GM12878 (cell line): Measurements from ENCODE around the gene OSBPL10. TPM values are rescaled to one million over a fixed set of nuclear protein-coding genes. Genes with fewer than 3 reads are reported as not detected.

Experiments
- ASH2L ChIP-seq: fragments of 300-600, 200-600 bp; sonication (generic); IDR thresholded peaks from 2 replicates; pipeline ENCODE4 v1.6.1; 2017; ENCODE audit warnings: low read depth, mild to moderate bottlenecking, borderline replicate concordance
- ATF2 ChIP-seq: IDR thresholded peaks from 2 replicates; pipeline ENCODE4 v1.6.1; 2012; ENCODE audit warnings: low read length, inconsistent platforms
- CBX5 ChIP-seq: sonication (generic); IDR thresholded peaks from 2 replicates; pipeline ENCODE4 v1.6.1; 2016; ENCODE audit warnings: low read depth, moderate library complexity, mild to moderate bottlenecking, inconsistent platforms
- FOS ChIP-seq: IDR thresholded peaks from 3 replicates; pipeline ENCODE4 v1.6.1; 2011; ENCODE audit warnings: borderline replicate concordance; ENCODE audit not compliant: insufficient read length; ENCODE audit errors: extremely low read depth
- IRF5 ChIP-seq: fragments of 450-650 bp; IDR thresholded peaks from 2 replicates; pipeline ENCODE4 v1.6.1; 2017; ENCODE audit warnings: borderline replicate concordance
- JUND ChIP-seq: IDR thresholded peaks from 2 replicates; pipeline ENCODE4 v1.6.1; 2012; ENCODE audit warnings: low read depth, mild to moderate bottlenecking, low read length, improper control_type of control experiment, moderate library complexity
- MEF2A ChIP-seq: IDR thresholded peaks from 2 replicates; pipeline ENCODE4 v1.6.1; 2011; ENCODE audit warnings: low read depth, mild to moderate bottlenecking, low read length, moderate library complexity; ENCODE audit not compliant: insufficient read depth
- MTA3 ChIP-seq: IDR thresholded peaks from 2 replicates; pipeline ENCODE4 v1.6.1; 2012; ENCODE audit warnings: low read length, inconsistent platforms, borderline replicate concordance
- NFIC ChIP-seq: IDR thresholded peaks from 2 replicates; pipeline ENCODE4 v1.6.1; 2012; ENCODE audit warnings: low read depth, mild to moderate bottlenecking, inconsistent platforms, low read length, moderate library complexity
- NFYB ChIP-seq: IDR thresholded peaks from 2 replicates; pipeline ENCODE4 v1.6.1; 2011; ENCODE audit warnings: low read depth, mild to moderate bottlenecking, low read length, improper control_type of control experiment, moderate library complexity; ENCODE audit not compliant: insufficient read depth
- NKRF ChIP-seq: fragments of 450-650 bp; conservative IDR thresholded peaks from 2 replicates; pipeline ENCODE4 v1.6.1; 2017; ENCODE audit warnings: mild to moderate bottlenecking, moderate library complexity
- NRF1 ChIP-seq: conservative IDR thresholded peaks from 2 replicates; pipeline ENCODE4 v1.6.1; 2011; ENCODE audit warnings: mild to moderate bottlenecking, low read depth, low read length, improper control_type of control experiment
- RCOR1 ChIP-seq: conservative IDR thresholded peaks from 2 replicates; pipeline ENCODE4 v1.6.1; 2012; ENCODE audit warnings: low read depth, low read length, improper control_type of control experiment
- SKIL ChIP-seq: fragments of 450-650 bp; IDR thresholded peaks from 2 replicates; pipeline ENCODE4 v1.6.1; 2017; ENCODE audit warnings: mild to moderate bottlenecking, low read depth, inconsistent platforms; ENCODE audit not compliant: poor library complexity, severe bottlenecking
- SREBF1 ChIP-seq: IDR thresholded peaks from 2 replicates; pipeline ENCODE4 v1.6.1; 2012; ENCODE audit warnings: mild to moderate bottlenecking, low read length
- YBX1 ChIP-seq: fragments of 450-650 bp; IDR thresholded peaks from 2 replicates; pipeline ENCODE4 v1.6.1; 2016; ENCODE audit warnings: antibody characterized with exemption
- ZBED1 ChIP-seq: IDR thresholded peaks from 2 replicates; pipeline ENCODE4 v1.6.1; 2016; ENCODE audit warnings: borderline replicate concordance
- ZNF592 ChIP-seq: fragments of 450-650 bp; IDR thresholded peaks from 2 replicates; pipeline ENCODE4 v1.6.1; 2017; ENCODE audit warnings: mild to moderate bottlenecking, moderate library complexity
- ZSCAN29 ChIP-seq: fragments of 450-650 bp; IDR thresholded peaks from 2 replicates; pipeline ENCODE4 v1.6.1; 2017; ENCODE audit warnings: mild to moderate bottlenecking, moderate library complexity
- polyA plus RNA-seq, 11 experiments: library from polyadenylated mRNA; depleted of rRNA in 4 of 11; unstranded in 6 of 11; stranded (reverse) in 5 of 11; fragments of >200 nt; fragmentation: Nextera tagmentation in 4 of 11; fragmentation: Illumina TruSeq in 1 of 11; extraction: Ambion mirVana in 4 of 11; extraction: Trizol in 1 of 11; gene quantifications; 1 replicate in 1 of 11; 2 replicates in 10 of 11; pipeline versions ENCODE4 v1.2.1 to v1.2.3, GENCODE V29; 2011 to 2016; ENCODE audit warnings: inconsistent platforms in 2 of 11, missing spikeins in 2 of 11, low read depth in 1 of 11
- total RNA-seq, 4 experiments: library from RNA; depleted of rRNA in 3 of 4; stranded (reverse); fragments of >200 nt in 3 of 4; fragmentation: Illumina TruSeq in 1 of 4; extraction: Trizol in 1 of 4; gene quantifications; 2 replicates each; pipeline versions ENCODE4 v1.2.1 to v1.2.3, GENCODE V29; 2013 to 2021

The OSBPL10 gene
- total and polyA plus RNA-seq, 10 of the 15 experiments (the other 5 are each of a cell fraction or from before 2014, with no cell fraction given): 0.03 to 0.25 (median 0.09) TPM; not detected in 5

- no peak for TF ChIP-seq ZNF592
- no peak for TF ChIP-seq ZBED1
- TF ChIP-seq YBX1: no peak
- TF ChIP-seq NFYB: no peak
- TF ChIP-seq FOS: no peak
- TF ChIP-seq MEF2A: 0 out of 2 replicates have a peak, but pooled peaks have one; percentile 56
- TF ChIP-seq MTA3: no peak
- no peak for TF ChIP-seq RCOR1
- TF ChIP-seq ASH2L: no peak
- peak; percentile 56 for TF ChIP-seq NFIC
- TF ChIP-seq ATF2: peak; percentile 73; the same call in 1 of the 2 replicates
- no peak for TF ChIP-seq IRF5
- no peak for TF ChIP-seq JUND
- no peak for TF ChIP-seq NKRF
- no peak for TF ChIP-seq SREBF1
- no peak for TF ChIP-seq CBX5
- TF ChIP-seq SKIL: no peak
- TF ChIP-seq NRF1: no peak
- TF ChIP-seq ZSCAN29: no peak
These were observed 226.3 kb downstream of the OSBPL10 start (continued) for GRCh38 chr3:31754575-31755278.
